OCI-M1 (cell line): ENCODE data around the gene CALR3.
"Not testable (repeated sequence)": the region's sequence is repeated elsewhere in the genome, so short reads cannot be mapped to it uniquely, and the experiment has no call there.

ENCODE experiments used
- DNase-seq: peaks from one replicate; lab custom pipeline; 2025; lab: John Stamatoyannopoulos, UW

The CALR3 gene

DNA sequence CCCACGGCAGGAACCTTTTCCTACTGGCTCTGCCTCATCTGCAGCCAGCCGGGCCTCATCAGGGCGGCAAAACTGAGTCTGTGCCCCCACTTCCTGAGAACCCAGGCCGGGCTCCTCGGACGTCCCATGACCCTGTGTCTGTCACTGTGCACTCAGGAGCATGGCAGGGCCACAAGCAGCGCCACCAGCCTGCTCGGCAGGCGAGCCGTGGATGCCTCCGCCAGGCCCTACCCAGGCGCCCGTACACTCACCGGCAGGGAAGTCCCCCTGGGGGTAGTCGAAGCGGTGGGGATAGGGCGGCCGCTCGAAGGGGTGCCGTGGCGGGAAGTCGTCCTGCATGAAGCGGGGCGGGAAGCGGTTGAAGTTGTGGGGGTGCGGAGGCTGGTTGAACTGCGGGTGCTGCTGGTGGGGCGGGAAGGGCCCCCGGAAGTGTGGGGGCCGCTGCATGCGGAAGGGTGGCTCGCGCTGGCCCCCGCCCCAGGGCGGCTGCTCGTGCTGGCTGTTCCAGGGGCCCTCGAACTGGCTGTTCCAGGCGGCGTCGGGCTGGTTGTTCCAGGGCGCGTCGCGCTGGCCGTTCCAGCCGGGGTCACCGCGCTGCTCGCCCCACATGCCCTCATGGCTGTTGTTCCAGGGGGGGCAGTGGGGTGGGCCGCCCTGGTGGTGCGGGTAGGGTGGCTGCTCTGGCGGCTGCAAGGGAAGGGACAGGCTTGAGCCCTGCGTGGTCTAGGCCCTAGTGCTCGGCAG lies 29.2 kb upstream of the CALR3 start:
- DNase-seq = no peak

DNA sequence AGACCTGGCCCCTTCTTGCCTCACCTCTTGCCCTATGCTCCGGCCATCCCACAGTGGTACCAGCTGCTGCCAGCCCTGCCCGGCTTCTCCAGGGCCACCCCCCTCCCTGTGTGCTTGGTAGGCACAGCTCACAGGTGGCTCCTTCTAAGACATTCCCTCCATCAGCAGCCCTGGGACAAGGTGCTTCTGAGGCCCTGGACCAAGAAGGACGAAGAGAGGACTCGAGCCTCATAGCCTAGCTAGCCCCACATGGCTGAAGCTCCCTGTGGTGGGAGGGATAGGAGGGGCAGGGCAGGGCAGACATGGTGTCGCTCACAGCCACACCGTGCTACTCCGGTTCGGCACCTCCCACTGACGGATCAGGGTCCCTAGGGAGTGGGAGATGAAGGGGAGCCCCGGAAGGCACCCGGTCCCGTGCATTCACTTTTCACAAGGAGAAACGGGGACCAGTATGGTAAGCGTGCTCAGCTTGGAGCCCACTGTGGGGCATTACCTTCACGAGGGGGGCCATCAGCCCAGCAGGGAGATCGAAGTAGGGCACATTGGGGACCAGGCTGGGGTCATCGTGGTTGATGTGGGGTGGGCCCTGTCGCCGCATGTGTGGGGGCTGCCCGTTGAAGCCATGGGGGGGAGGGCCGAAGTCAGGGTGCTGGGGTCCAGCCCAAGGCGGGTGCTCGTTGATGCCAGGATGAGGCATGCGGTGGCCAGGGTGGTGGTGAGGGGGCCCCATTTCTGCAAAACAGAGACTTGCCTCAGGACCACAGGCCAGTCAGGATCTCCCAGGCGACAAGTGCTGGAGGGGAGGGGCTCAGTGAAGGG lies 26.8 kb upstream of the CALR3 start:
- DNase-seq = no peak

DNA sequence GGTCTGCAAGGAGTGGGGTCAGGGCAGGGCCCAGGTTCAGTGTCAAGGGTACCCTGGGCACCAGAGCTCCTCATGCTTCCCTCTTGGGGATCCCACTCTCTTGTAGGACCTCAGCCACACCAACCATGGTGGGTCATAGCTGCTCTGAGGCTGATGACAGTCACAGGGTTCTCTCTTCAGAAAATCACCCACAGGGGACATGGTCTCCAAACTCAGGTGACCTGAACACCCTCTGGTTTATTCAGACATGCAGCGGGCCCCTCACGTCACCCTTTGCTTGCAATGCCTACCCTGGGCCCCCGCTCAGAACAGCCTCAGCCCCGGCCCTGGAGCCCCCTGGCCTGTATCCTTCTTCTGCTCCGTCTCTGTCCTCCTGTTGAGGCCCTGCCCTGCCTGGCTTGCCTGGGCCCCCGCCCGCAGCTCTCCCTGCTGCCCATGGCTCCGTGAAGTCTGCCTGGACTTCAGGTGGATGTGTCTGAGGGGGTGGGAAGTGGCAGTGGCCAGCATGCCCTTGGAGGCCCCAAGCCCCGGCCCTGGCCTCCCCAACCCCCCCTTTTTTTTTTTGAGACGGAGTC lies 25.8 kb upstream of the CALR3 start:
- no peak for DNase-seq

DNA sequence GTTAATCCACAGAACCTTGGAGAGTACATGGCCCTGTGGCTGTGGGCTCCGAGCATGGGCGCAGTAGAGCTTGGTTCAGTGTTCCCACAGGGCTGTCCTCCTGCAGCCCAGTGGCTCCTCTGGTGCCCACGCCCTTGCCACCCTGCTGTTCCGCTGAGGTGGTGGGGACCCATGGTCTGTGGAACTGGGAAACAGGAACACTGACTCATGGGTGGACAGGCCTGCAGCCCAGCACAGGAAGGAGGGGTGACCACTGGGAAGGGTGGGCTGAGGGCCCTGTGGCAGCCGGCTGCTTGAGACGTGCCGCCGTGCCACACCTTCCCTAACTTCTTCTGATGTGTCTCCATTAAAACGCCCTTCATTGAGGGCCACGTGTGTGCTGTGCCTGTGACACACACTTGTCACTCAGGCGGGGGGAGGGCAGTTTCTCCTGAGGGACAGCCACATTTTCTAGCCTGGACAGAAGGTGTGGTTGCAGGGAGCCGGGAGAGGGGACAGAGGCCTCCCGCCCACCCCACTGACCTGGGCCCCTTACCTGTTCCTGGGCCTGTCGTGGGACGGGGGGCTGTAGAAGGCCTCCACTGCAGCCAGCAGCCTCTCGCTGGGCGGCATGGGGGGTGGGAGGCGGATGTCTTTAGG lies 25.1 kb upstream of the CALR3 start:
- no peak for DNase-seq

DNA sequence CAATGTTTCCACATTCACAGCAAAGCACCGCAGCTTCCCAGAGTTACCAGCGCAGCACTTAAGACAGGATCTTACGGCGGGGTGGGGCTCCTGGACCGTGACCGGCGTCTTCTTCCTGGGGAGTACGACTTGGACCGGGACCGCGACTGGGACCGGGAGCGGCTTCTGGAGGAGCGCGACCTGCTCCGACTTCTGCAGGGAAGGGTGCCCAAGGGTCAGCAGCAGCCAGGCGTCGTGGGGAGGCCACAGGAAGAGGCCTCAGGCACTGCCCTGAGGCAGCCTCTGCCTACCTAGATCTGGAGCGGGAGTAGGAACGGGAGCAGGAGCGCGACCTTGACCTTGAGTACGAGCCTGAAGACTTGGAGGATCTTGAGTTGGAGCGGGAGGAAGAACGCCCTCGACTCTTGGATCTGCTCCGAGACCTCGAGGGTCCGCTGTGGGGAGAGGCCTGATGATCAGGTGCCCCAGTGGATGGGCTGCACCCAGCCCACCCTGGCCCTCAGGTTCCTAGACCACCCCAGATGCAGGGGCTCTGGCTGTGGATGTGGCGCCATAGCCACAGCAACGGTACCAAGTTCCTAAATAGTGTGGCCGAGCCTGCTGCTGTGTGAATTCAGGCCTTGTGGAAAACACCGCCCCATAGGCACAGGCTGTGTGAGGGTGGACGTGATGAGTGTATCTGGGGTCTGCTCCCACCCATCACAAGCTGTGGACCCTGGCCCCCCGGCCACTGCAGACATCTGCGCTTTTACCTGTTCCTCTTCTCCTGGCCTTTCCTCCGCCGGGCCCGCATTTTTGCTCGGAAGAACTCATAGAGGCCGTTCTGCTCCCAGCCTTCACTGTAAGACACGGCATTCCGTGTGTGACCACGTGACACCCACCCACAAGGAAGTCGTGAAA lies 24.4 kb upstream of the CALR3 start:
- no peak for DNase-seq

DNA sequence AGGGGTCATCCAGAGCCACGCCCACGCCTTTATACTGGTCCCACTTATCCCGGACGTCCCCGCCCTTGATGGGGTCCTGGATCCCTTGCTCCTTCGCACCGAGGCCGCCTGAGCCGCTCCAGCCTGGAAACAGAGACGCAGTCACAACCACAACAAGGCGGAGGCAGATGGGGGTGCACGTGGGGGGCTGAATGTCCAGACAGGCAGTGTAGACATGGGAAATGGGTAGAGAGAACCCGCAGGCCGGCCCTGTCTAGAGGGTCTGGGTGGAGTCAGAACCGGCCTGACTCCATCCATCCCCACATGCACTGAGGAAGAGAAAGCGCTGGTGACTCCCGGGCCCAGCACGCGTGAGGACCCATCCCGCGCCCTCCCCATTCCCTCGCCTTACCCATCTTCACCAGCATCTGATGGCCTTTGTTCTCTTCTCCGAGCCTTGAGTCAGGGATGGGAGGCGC lies 23.3 kb upstream of the CALR3 start:
- DNase-seq = no peak

DNA sequence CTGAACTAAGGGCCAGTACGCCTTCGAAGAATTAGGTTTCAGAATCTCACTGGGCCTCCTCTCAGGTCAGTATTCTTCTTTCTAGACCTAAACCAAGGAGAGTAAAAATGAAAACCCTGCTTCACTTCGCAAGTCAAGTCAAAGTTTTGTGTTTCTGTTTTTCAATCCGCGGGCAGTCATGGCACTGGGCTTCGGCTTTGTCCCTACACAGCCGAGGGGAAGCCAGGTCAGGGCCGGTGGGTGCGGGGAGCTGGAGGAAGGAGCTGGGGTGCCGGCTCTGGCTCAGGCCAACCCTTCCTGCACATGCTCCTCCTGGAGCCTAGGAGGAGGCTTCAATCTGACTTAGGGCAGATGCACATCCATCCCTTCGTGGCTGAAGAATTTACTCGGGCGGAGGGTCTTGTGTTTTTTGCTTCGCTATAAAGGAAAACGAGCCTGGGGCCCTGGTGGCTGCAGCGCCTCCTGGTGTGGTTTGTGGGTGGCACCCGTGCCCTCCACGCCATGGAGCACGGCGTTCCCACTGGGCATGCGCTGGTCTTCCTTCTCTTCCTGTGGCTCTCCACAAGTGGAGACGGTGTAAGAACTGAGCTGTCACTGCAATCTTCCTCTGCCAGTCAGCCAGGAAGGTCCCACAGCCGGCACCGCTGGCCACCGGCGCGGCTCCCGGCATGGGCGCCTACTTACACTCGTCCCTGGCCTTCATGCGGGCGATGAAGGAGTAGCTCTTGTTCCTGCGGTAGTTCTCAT lies 22.7 kb upstream of the CALR3 start:
- DNase-seq = no peak

DNA sequence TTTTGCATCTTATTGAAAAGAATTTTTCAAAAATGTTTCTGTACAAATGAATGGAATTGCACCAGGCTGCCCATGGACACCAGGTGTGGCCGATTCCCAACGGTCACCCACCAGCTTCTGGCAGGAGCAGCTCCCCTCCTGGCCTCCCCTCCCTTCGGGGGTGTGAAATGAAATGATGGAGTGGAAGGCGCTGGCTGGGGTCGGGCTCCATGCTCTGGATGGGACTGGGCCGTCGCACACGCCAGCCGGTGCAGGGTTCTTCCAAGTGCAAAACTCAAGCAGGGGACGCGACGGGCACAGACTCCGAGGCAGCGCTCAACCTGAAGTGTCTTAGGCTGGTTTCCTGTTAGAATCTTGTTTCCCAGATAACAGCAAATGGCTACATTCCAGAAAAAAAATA lies 22.1 kb upstream of the CALR3 start:
- DNase-seq = no peak

DNA sequence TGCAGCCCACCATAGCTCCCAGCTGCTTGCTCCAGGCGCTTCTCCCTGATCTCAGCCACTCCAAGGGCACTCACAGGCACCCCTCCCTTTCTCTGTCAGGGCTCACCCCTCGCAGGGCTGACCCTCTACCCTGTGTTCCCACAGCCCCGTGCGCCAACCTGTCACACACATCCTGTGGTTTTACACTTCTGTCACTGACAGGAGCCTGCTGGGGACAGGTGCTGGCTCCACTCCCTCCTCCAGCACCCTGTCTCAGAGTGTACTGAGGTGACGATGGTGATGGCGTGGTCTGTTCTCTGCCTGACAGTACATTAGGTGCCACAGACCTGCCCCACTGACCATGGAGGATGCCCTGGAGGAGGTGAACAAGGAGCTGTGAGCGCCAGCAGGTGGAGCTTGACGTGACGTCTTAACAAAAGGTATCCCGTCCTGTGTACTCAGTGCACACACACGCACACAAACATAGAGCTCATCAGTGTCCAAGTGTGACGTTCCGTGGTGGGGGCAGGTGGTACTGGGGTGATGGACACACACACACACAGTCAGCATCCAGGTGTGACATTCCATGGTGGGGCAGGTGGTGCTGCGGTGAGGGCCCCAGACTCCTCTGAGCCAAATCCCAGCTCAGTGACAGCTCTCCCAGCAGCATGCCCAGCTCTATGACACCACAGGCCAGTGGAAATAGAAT lies 21.1 kb upstream of the CALR3 start:
- no peak for DNase-seq

DNA sequence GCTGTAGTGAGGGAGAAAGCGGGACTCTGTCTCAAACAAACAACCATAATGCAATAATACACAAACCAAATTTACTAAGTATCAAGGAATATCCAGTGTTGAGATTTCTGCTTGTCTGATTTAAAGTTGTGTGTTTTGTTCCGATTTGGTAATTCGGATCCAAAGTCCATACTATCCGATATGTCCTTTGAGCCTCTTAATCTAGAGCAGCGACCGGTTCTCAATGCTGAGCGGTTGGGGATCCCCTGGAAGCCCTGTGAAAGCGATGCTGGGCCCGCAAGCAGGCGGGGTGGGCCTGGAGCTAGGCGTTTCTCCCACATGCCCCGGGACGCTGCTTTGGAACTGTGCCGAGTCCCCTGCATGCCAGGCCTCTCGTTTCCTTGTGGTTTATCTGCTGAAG lies 20.4 kb upstream of the CALR3 start:
- no peak for DNase-seq

DNA sequence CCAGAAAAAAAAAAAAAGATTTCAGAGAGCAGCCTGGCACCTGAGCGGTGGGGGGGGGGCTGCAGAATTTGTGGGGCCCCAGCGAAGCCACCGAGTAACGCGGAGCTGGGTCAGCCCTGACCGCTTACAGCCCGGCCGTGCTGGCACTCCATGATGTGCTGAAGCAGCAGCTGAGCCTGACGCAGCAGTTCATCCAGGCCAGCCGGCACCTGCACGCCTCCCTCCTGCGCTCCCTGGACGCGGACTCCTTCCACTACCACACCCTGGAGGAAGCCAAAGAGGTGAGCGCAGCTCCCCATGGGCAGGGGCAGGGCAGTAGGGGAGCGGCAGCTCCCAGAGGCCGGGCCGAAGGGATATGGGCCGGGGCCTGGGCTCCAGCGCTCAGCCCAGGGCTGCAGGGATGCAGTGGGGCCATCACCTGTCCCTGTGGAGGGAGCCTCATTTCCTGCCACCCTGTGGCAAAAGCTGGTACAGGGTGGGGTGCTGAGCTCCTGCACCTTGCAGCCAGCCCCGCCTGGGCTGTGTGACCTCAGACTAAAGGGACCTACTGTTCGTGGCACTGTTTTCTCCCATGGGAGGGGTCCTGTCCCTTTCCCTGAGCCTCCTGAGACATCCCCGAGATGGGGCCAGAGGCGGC lies 18.5 kb upstream of the CALR3 start:
- no peak for DNase-seq

DNA sequence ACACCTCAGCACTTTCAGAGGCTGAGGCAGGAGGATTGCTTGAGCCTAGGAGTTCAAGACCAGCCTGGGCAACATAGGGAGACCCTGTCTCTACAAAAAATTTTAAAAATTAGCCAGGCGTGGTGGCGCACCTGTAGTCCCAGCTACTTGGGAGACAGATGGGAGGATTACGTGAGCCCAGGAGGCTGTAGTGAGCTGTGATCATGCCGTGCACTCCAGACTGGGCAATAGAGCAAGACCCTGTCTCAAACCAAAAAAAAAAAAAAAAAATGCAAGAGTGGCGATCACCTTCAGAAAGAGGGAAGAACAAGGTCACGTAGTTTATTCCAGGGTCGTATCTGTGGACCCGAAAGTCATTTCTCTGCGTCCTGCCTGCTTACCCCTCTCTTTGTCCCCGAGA lies 16.6 kb upstream of the CALR3 start:
- not testable (repeated sequence) for DNase-seq

DNA sequence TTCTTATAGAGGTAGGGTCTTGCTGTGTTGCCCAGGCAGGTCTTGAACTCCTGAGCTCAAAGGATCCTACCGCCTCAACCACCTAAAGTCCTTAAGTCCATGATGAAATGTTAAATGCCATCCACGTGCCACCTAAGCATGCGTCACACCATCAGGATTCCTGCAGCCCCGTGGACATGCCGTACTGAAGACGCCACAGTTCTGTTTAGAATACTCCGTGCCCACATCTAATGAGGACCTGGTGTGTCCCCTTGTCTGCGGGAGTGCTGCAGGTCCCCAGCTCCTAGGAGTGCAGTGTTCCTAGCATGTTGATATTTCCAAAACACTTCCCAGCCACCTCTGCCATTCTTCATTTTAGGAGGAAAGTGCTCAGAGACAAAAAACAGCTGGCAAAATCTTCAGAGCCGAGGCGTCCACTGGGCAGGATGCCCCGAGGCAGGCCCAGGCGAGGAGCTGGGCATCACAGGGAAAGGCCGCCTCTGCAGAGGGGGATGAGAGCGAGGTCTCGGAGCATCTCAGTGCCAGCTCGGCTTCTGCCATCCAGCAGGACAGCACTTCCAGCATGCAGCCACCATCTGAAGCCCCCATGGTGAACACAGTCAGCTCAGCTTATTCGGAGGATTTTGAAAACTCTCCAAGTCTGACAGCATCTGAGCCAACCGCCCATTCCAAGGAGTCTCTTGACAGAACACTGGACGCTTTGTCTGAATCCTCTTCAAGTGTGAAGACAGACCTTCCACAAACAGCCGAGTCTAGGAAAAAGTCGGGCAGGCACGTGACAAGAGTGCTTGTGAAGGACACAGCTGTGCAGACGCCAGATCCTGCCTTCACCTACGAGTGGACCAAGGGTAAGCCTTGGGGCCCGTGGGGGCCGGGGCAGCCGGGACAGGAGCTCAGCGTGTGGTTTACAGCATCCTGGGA lies 13.4 kb upstream of the CALR3 start:
- no peak for DNase-seq

DNA sequence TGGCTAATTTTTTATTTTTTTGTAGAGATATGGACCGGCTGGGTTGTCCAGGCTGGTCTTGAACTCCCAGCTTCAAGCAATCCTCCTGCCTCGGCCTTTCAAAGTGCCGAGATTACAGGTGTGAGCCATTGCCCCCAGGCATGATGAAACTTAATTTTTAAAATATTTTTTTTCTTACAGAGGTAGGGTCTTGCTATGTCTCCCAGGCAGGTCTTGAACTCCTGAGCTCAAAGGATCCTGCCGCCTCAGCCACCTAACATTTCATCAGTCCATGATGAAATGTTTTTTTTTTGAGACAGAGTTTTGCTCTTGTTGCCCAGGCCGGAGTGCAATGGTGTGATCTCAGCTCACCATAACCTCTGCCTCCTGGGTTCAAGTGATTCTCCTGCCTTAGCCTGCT lies 12.6 kb upstream of the CALR3 start:
- DNase-seq = no peak

DNA sequence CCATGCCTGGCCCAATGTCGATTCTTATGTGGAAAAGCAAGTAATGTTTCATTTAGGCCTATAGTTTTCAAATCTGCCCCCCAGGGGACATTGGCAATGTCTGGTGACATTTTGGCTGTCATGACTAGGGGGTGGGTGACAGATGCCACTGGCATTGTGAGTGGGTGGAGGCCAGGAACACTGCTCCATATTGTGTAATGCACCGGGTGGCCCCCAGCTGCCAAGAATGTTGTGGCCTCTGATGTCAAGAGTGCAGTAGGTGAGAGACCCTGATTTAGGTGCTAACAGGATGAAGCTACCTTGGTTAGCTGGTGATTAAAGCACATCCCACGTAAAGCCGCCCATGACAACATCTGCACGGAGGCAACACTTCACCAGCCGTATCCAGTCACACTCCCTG lies 11.0 kb upstream of the CALR3 start:
- DNase-seq = no peak

DNA sequence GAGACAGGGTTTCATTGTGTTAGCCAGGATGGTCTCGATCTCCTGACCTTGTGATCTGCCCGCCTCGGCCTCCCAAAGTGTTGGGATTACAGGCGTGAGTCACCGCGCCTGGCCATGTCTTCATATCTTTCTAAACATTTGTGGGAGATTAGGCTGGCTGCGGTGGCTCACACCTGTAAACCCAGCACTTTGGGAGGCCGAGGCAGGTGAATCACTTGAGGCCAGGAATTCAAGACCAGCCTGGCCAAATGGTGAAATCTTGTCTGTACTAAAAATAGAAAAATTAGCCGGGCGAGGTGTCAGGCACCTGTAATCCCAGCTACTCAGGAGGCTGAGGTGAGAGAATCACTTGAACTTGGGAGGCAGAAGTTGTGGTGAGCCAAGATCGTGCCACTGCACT lies 10.2 kb upstream of the CALR3 start:
- not testable (repeated sequence) for DNase-seq

DNA sequence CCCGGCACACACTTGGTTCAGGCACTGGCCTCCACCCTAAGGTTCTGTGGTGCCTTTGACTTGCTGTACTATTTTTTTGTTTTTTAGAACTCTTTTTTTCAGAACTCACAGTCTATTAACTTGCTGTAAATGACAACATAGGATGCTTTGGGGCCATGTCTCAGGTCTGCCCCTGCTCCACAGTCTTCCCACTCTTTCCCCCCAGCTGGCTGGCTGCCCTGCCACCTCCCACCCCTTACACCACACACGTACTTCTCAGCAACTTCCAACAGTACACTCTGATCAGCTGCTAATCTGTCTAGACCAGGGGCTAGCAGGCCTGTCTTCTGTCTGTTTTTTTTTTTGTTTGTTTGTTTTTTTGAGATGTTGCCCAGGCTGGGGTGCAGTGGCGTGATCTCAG lies 8.3 kb upstream of the CALR3 start:
- no peak for DNase-seq

DNA sequence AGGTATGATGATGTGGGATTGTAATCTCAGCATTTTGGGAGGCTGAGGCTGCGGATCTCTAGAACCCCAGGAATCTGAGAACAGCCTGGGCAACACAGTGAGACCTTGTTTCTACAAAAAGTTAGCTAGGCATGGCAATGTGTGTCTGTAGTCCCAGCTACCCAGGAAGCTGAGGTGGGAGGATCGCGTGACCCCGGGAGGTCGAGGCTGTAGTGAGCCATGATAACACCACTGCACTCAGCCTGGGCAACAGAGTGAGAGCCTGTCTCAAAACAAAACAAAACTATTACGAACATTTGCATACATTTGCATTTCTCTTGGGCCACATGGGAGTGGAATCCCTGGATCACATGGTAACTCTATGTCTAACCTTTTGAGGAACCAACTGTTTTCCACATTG lies 1.9 kb upstream of the CALR3 start:
- DNase-seq = no peak

DNA sequence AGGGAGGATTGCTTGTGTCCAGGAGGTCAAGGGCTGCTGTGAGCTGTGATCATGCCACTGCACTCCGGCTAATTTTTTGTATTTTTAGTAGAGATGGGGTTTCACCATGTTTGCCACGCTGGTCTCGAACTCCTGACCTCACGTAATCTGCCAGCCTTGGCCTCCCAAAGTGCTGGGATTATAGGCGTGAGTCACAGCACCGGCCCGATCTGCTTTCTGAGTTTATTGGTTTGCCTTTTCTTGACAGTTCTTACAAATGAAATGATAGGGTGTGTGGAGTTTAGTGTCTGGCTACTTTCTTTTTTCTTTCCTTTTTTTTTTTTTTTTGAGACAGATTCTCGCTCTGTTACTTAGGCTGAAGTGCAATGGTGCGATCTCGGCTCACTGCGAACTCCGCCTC lies 1.1 kb upstream of the CALR3 start:
- no peak for DNase-seq
